Hepatocyte (in vitro differentiated cells): Measurements from ENCODE around the gene NOTCH4. TPM values are rescaled to one million over a fixed set of nuclear protein-coding genes. Genes with fewer than 3 reads are reported as not detected.

Experiments used
- DNase-seq: peaks from one replicate; pipeline ENCODE4 v3.0.0-alpha.2; 2016; ENCODE audit warnings: low spot score
- H2AFZ ChIP-seq: fragments of 200-600 bp; sonication (generic); 2 replicates; pipeline ENCODE4 v1.6.0; 2016; ENCODE audit warnings: antibody characterized with exemption, mild to moderate bottlenecking
- H3K27ac ChIP-seq: fragments of 200-600 bp; sonication (generic); 2 replicates; pipeline ENCODE4 v1.5.1; 2016; ENCODE audit warnings: mild to moderate bottlenecking
- H3K27me3 ChIP-seq: fragments of 200-600 bp; sonication (generic); 2 replicates; pipeline ENCODE4 v1.6.1; 2016
- H3K36me3 ChIP-seq: fragments of 200-600 bp; sonication (generic); replicated peaks from 2 replicates; pipeline ENCODE4 v1.5.1; 2016; ENCODE audit warnings: low read depth; ENCODE audit not compliant: insufficient read depth
- H3K4me1 ChIP-seq: fragments of 200-600 bp; sonication (generic); 2 replicates; pipeline ENCODE4 v1.5.1; 2016; ENCODE audit warnings: mild to moderate bottlenecking, moderate library complexity; ENCODE audit not compliant: insufficient read depth
- H3K4me2 ChIP-seq: fragments of 200-600 bp; sonication (generic); 2 replicates; pipeline ENCODE4 v1.6.0; 2016
- H3K4me3 ChIP-seq: fragments of 200-600 bp; sonication (generic); 2 replicates; pipeline ENCODE4 v1.5.1; 2016; ENCODE audit warnings: mild to moderate bottlenecking
- H3K79me2 ChIP-seq: fragments of 200-600 bp; sonication (generic); 2 replicates; pipeline ENCODE4 v1.6.0; 2017; ENCODE audit warnings: mild to moderate bottlenecking
- H3K9me2 ChIP-seq: fragments of 200-600 bp; sonication (generic); replicated peaks from 2 replicates; pipeline ENCODE4 v1.6.0; 2017; ENCODE audit warnings: mild to moderate bottlenecking; ENCODE audit not compliant: insufficient read depth
- H3K9me3 ChIP-seq: fragments of 200-600 bp; sonication (generic); 2 replicates; pipeline ENCODE4 v1.5.1; 2016; ENCODE audit warnings: low read depth, mild to moderate bottlenecking
- H4K20me1 ChIP-seq: fragments of 200-600 bp; sonication (generic); 2 replicates; pipeline ENCODE4 v1.6.0; 2016; ENCODE audit warnings: mild to moderate bottlenecking; ENCODE audit not compliant: insufficient read depth, poor library complexity, severe bottlenecking
- CTCF ChIP-seq: fragments of 200-600 bp; sonication (generic); IDR thresholded peaks from 2 replicates; pipeline ENCODE4 v1.5.1; 2016; ENCODE audit warnings: antibody characterized with exemption, mild to moderate bottlenecking; ENCODE audit not compliant: poor library complexity
- EZH2 ChIP-seq: fragments of 200-600 bp; sonication (generic); IDR thresholded peaks from 2 replicates; pipeline ENCODE4 v1.6.1; 2016; ENCODE audit warnings: antibody characterized with exemption, mild to moderate bottlenecking, borderline replicate concordance
- EZH2phosphoT487 ChIP-seq: fragments of 200-600 bp; sonication (generic); IDR thresholded peaks from one replicate; pipeline ENCODE4 v1.6.1; 2018; ENCODE audit warnings: antibody characterized with exemption, mild to moderate bottlenecking, low read depth, moderate library complexity; ENCODE audit not compliant: unreplicated experiment, severe bottlenecking
- WGBS: methylation state at CpG from one replicate; pipeline ENCODE4 v1.1.6; 2016; ENCODE audit warnings: low lambda C conversion rate; ENCODE audit errors: missing lambda C conversion rate; 5-methylcytosine and 5-hydroxymethylcytosine counted together
- polyA plus RNA-seq: library from polyadenylated mRNA; unstranded; fragments of >200 nt; fragmentation: Nextera tagmentation; extraction: Ambion mirVana; gene quantifications from 2 replicates; pipeline ENCODE4 v1.2.1, GENCODE V29; 2016
- total RNA-seq: library from RNA; depleted of rRNA; stranded (reverse); fragments of >200 nt; gene quantifications from 2 replicates; pipeline ENCODE4 v1.2.3, GENCODE V29; 2014

Gene NOTCH4
- total and polyA plus RNA-seq, 2 experiments from 2014 or later, result 2.7 to 3.6 TPM

- Histone ChIP-seq H3K9me3 (no peaks in the 10 kb centered on the region), H3K36me3 (no peaks in the 10 kb centered on the region), H2AFZ (no peak overlapping the region), H3K79me2 (no peaks in the 10 kb centered on the region), H3K4me3 (no peak overlapping the region), H4K20me1 (no peaks in the 10 kb centered on the region), H3K27me3 (no peaks in the 10 kb centered on the region), H3K4me1 (no peaks in the 10 kb centered on the region), H3K4me2 (no peak overlapping the region), H3K9me2 (no peaks in the 10 kb centered on the region), H3K27ac (no peak overlapping the region)
- 83% methylated on average over 9 of the region's 9 CpGs for WGBS
- no peak for TF ChIP-seq CTCF
- no peak for TF ChIP-seq EZH2phosphoT487
- TF ChIP-seq EZH2, result no peak
- DNase-seq, result no peak
Observed at GRCh38 chr6:32203426-32204267, 20.2 kb downstream of the NOTCH4 start.

- no peaks in the 10 kb centered on the region for H3K27me3 ChIP-seq
- H4K20me1 ChIP-seq, result no peaks in the 10 kb centered on the region
- H3K4me1 ChIP-seq, result no peaks in the 10 kb centered on the region
- H2AFZ ChIP-seq, result no peak overlapping the region
- WGBS, result 96% methylated on average over 9 of the region's 9 CpGs
- H3K36me3 ChIP-seq, result no peaks in the 10 kb centered on the region
- H3K79me2 ChIP-seq, result no peaks in the 10 kb centered on the region
- no peaks in the 10 kb centered on the region for H3K9me3 ChIP-seq
- no peak for DNase-seq
- no peak for TF ChIP-seq EZH2phosphoT487
- no peak for TF ChIP-seq CTCF
- TF ChIP-seq EZH2, result no peak
- H3K9me2 ChIP-seq, result no peaks in the 10 kb centered on the region
- no peak overlapping the region for H3K4me3 ChIP-seq
- no peak overlapping the region for H3K27ac ChIP-seq
- no peak overlapping the region for H3K4me2 ChIP-seq
Observed at GRCh38 chr6:32202186-32202585, 21.7 kb downstream of the NOTCH4 start.

- Histone ChIP-seq H3K27me3 (no peaks in the 10 kb centered on the region), H2AFZ (no peak overlapping the region), H3K79me2 (no peaks in the 10 kb centered on the region), H3K4me2 (no peak overlapping the region), H3K9me2 (no peaks in the 10 kb centered on the region), H4K20me1 (no peaks in the 10 kb centered on the region), H3K9me3 (no peaks in the 10 kb centered on the region), H3K4me1 (peaks cover 7% of the 10 kb centered on the region), H3K27ac (no peak overlapping the region), H3K4me3 (no peak overlapping the region), H3K36me3 (no peaks in the 10 kb centered on the region)
- TF ChIP-seq CTCF, result no peak
- TF ChIP-seq EZH2, result no peak
- no peak for TF ChIP-seq EZH2phosphoT487
- 92% methylated on average over 13 of the region's 13 CpGs for WGBS
- DNase-seq, result no peak
Observed at GRCh38 chr6:32200711-32201475, 23.0 kb downstream of the NOTCH4 start.
